GM20000 (cell line): Measurements from ENCODE around the gene NUP93.

ENCODE experiments used
- DNase-seq: peaks from one replicate; pipeline ENCODE4 v3.0.0; 2012; ENCODE audit warnings: low spot score
- CTCF ChIP-seq: IDR thresholded peaks from 2 replicates; pipeline ENCODE4 v1.5.1; 2012; ENCODE audit warnings: mild to moderate bottlenecking, control low read depth; ENCODE audit errors: extremely low read depth, missing control alignments

The NUP93 gene

GRCh38 chr16:56763291-56763916, 33.5 kb downstream of the NUP93 start:
- no peak for TF ChIP-seq CTCF
- DNase-seq, result no peak

- DNase-seq, result no peak
- no peak for TF ChIP-seq CTCF
Observed at GRCh38 chr16:56764835-56765234, 34.9 kb downstream of the NUP93 start.

DNA sequence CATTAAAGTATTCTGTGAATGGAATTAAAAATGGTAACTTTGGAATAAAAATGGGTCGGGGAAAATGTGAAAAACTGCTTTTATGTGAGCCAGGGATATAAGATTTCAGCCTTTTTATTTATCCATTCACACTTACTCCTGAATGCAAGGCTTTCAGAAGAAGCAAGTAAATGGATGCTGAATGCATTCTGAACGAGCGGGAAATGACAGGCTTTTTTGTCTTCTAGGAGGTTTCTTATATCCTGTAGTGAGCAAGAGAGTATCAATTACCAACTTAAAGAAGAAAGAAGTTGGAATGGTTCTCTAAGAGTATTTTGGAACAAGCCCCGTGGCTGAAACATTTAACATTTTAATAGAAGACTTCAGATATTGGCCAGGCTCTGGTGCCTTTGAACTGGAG, 36.0 kb downstream of the NUP93 start:
- DNase-seq, result no peak
- TF ChIP-seq CTCF, result no peak

- no peak for TF ChIP-seq CTCF
- no peak for DNase-seq
Observed at GRCh38 chr16:56767024-56767423, 37.1 kb downstream of the NUP93 start.

- DNase-seq, result no peak
- no peak for TF ChIP-seq CTCF
Observed at GRCh38 chr16:56769677-56770076, 39.7 kb downstream of the NUP93 start.

- no peak for TF ChIP-seq CTCF
- DNase-seq, result peak; percentile 12
Observed at GRCh38 chr16:56771558-56772279, 41.8 kb downstream of the NUP93 start.

DNA sequence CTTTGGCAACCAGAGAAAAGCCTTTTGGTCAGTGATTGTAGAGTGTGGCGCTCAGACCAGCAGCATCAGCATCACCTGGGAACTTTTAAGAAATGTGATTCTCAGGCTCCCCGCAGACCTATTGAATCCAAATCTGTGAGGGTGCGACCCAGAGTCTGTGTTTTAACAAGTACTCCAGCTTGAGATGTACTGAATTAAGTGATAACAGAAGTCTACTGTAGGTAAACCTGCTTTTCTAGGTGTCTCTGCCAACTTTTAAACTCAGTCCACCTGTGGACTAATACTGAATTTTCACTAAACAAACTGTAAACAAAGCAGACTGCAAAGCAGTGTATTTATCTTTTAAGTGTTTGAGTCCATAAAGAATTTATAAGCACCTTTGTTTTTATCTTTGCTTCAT, 43.6 kb downstream of the NUP93 start:
- DNase-seq, result no peak
- no peak for TF ChIP-seq CTCF
